GM21619 (cell line): Measurements from ENCODE around the gene CD151.

Experiments used
- ATAC-seq: cut with Tn5 transposase; IDR thresholded peaks from one replicate; pipeline ENCODE4 v1.9.1; 2021; ENCODE audit not compliant: unreplicated experiment

The CD151 gene

GRCh38 chr11:855330-855674, 22.6 kb downstream of the CD151 start:
- no peak for ATAC-seq

GRCh38 chr11:855796-856195, 23.0 kb downstream of the CD151 start:
- ATAC-seq: no peak

GRCh38 chr11:856397-856796, 23.6 kb downstream of the CD151 start:
- ATAC-seq: no peak

- no peak for ATAC-seq
Observed at GRCh38 chr11:858053-858761, 25.5 kb downstream of the CD151 start.

- no peak for ATAC-seq
Observed at GRCh38 chr11:858762-859339, 26.1 kb downstream of the CD151 start.

- ATAC-seq: no peak
Observed at GRCh38 chr11:859394-860131, 26.8 kb downstream of the CD151 start.

GRCh38 chr11:860234-861104, 27.7 kb downstream of the CD151 start:
- no peak for ATAC-seq

- no peak for ATAC-seq
Observed at GRCh38 chr11:861105-861479, 28.3 kb downstream of the CD151 start.

- no peak for ATAC-seq
Observed at GRCh38 chr11:862081-862661, 29.4 kb downstream of the CD151 start.

- ATAC-seq: no peak
Observed at GRCh38 chr11:862696-863022, 29.9 kb downstream of the CD151 start.

- no peak for ATAC-seq
Observed at GRCh38 chr11:863023-863909, 30.5 kb downstream of the CD151 start.

- ATAC-seq: no peak
Observed at GRCh38 chr11:863910-864827, 31.4 kb downstream of the CD151 start.

GRCh38 chr11:864898-865297, 32.1 kb downstream of the CD151 start:
- no peak for ATAC-seq

- ATAC-seq: no peak
Observed at GRCh38 chr11:865462-866430, 33.0 kb downstream of the CD151 start.

GRCh38 chr11:866481-866880, 33.7 kb downstream of the CD151 start:
- no peak for ATAC-seq

GRCh38 chr11:867856-868358, 35.2 kb downstream of the CD151 start:
- no peak for ATAC-seq

- no peak for ATAC-seq
Observed at GRCh38 chr11:868394-868793, 35.6 kb downstream of the CD151 start.

- no peak for ATAC-seq
Observed at GRCh38 chr11:868802-869201, 36.0 kb downstream of the CD151 start.
